Hepatocyte (in vitro differentiated cells): Measurements from ENCODE around the gene SLC6A17. TPM values are rescaled to one million over a fixed set of nuclear protein-coding genes. Genes with fewer than 3 reads are reported as not detected.

Experiments used
- DNase-seq: peaks from one replicate; pipeline ENCODE4 v3.0.0-alpha.2; 2016; ENCODE audit warnings: low spot score
- H2AFZ ChIP-seq: fragments of 200-600 bp; sonication (generic); 2 replicates; pipeline ENCODE4 v1.6.0; 2016; ENCODE audit warnings: antibody characterized with exemption, mild to moderate bottlenecking
- H3K27ac ChIP-seq: fragments of 200-600 bp; sonication (generic); 2 replicates; pipeline ENCODE4 v1.5.1; 2016; ENCODE audit warnings: mild to moderate bottlenecking
- H3K27me3 ChIP-seq: fragments of 200-600 bp; sonication (generic); 2 replicates; pipeline ENCODE4 v1.6.1; 2016
- H3K36me3 ChIP-seq: fragments of 200-600 bp; sonication (generic); replicated peaks from 2 replicates; pipeline ENCODE4 v1.5.1; 2016; ENCODE audit warnings: low read depth; ENCODE audit not compliant: insufficient read depth
- H3K4me1 ChIP-seq: fragments of 200-600 bp; sonication (generic); 2 replicates; pipeline ENCODE4 v1.5.1; 2016; ENCODE audit warnings: mild to moderate bottlenecking, moderate library complexity; ENCODE audit not compliant: insufficient read depth
- H3K4me2 ChIP-seq: fragments of 200-600 bp; sonication (generic); 2 replicates; pipeline ENCODE4 v1.6.0; 2016
- H3K4me3 ChIP-seq: fragments of 200-600 bp; sonication (generic); 2 replicates; pipeline ENCODE4 v1.5.1; 2016; ENCODE audit warnings: mild to moderate bottlenecking
- H3K79me2 ChIP-seq: fragments of 200-600 bp; sonication (generic); 2 replicates; pipeline ENCODE4 v1.6.0; 2017; ENCODE audit warnings: mild to moderate bottlenecking
- H3K9me2 ChIP-seq: fragments of 200-600 bp; sonication (generic); replicated peaks from 2 replicates; pipeline ENCODE4 v1.6.0; 2017; ENCODE audit warnings: mild to moderate bottlenecking; ENCODE audit not compliant: insufficient read depth
- H3K9me3 ChIP-seq: fragments of 200-600 bp; sonication (generic); 2 replicates; pipeline ENCODE4 v1.5.1; 2016; ENCODE audit warnings: low read depth, mild to moderate bottlenecking
- H4K20me1 ChIP-seq: fragments of 200-600 bp; sonication (generic); 2 replicates; pipeline ENCODE4 v1.6.0; 2016; ENCODE audit warnings: mild to moderate bottlenecking; ENCODE audit not compliant: insufficient read depth, poor library complexity, severe bottlenecking
- CTCF ChIP-seq: fragments of 200-600 bp; sonication (generic); IDR thresholded peaks from 2 replicates; pipeline ENCODE4 v1.5.1; 2016; ENCODE audit warnings: antibody characterized with exemption, mild to moderate bottlenecking; ENCODE audit not compliant: poor library complexity
- EZH2 ChIP-seq: fragments of 200-600 bp; sonication (generic); IDR thresholded peaks from 2 replicates; pipeline ENCODE4 v1.6.1; 2016; ENCODE audit warnings: antibody characterized with exemption, mild to moderate bottlenecking, borderline replicate concordance
- EZH2phosphoT487 ChIP-seq: fragments of 200-600 bp; sonication (generic); IDR thresholded peaks from one replicate; pipeline ENCODE4 v1.6.1; 2018; ENCODE audit warnings: antibody characterized with exemption, mild to moderate bottlenecking, low read depth, moderate library complexity; ENCODE audit not compliant: unreplicated experiment, severe bottlenecking
- WGBS: methylation state at CpG from one replicate; pipeline ENCODE4 v1.1.6; 2016; ENCODE audit warnings: low lambda C conversion rate; ENCODE audit errors: missing lambda C conversion rate; 5-methylcytosine and 5-hydroxymethylcytosine counted together
- polyA plus RNA-seq: library from polyadenylated mRNA; unstranded; fragments of >200 nt; fragmentation: Nextera tagmentation; extraction: Ambion mirVana; gene quantifications from 2 replicates; pipeline ENCODE4 v1.2.1, GENCODE V29; 2016
- total RNA-seq: library from RNA; depleted of rRNA; stranded (reverse); fragments of >200 nt; gene quantifications from 2 replicates; pipeline ENCODE4 v1.2.3, GENCODE V29; 2014

Gene SLC6A17
- total and polyA plus RNA-seq, 2 experiments from 2014 or later = 0.36 to 0.63 TPM

GRCh38 chr1:110243574-110243973 lies 93.3 kb downstream of the SLC6A17 start:
- WGBS = 35% methylated on average over 8 of the region's 9 CpGs
- no peaks in the 10 kb centered on the region for H3K9me3 ChIP-seq
- peaks cover 3% of the 10 kb centered on the region for H3K27me3 ChIP-seq
- TF ChIP-seq CTCF (no peak), EZH2 (no peak), EZH2phosphoT487 (no peak)
- H2AFZ ChIP-seq = no peak overlapping the region
- H3K27ac ChIP-seq = no peak overlapping the region
- no peaks in the 10 kb centered on the region for H3K79me2 ChIP-seq
- no peak for DNase-seq
- no peaks in the 10 kb centered on the region for H3K9me2 ChIP-seq
- H3K4me2 ChIP-seq = no peak overlapping the region
- H3K4me1 ChIP-seq = no peaks in the 10 kb centered on the region
- H3K4me3 ChIP-seq = no peak overlapping the region
- H4K20me1 ChIP-seq = no peaks in the 10 kb centered on the region
- H3K36me3 ChIP-seq = no peaks in the 10 kb centered on the region

GRCh38 chr1:110245876-110246620 lies 95.8 kb downstream of the SLC6A17 start:
- H3K9me2 ChIP-seq = no peaks in the 10 kb centered on the region
- no peaks in the 10 kb centered on the region for H4K20me1 ChIP-seq
- no peak for DNase-seq
- H3K36me3 ChIP-seq = no peaks in the 10 kb centered on the region
- H3K4me2 ChIP-seq = no peak overlapping the region
- H3K9me3 ChIP-seq = no peaks in the 10 kb centered on the region
- no peaks in the 10 kb centered on the region for H3K79me2 ChIP-seq
- H3K27ac ChIP-seq = no peak overlapping the region
- H2AFZ ChIP-seq = no peak overlapping the region
- H3K27me3 ChIP-seq = peaks cover 3% of the 10 kb centered on the region
- 63% methylated on average over 9 of the region's 9 CpGs for WGBS
- TF ChIP-seq CTCF (no peak), EZH2 (no peak), EZH2phosphoT487 (no peak)
- H3K4me1 ChIP-seq = no peaks in the 10 kb centered on the region
- H3K4me3 ChIP-seq = no peak overlapping the region

- no peaks in the 10 kb centered on the region for H3K79me2 ChIP-seq
- H3K4me3 ChIP-seq = no peak overlapping the region
- H2AFZ ChIP-seq = no peak overlapping the region
- H4K20me1 ChIP-seq = no peaks in the 10 kb centered on the region
- H3K4me2 ChIP-seq = no peak overlapping the region
- no peaks in the 10 kb centered on the region for H3K36me3 ChIP-seq
- H3K4me1 ChIP-seq = no peaks in the 10 kb centered on the region
- no peaks in the 10 kb centered on the region for H3K9me3 ChIP-seq
- no peak overlapping the region for H3K27ac ChIP-seq
- no peak for TF ChIP-seq EZH2
- no peak for TF ChIP-seq CTCF
- no peak for TF ChIP-seq EZH2phosphoT487
- 65% methylated on average over 4 of the region's 4 CpGs for WGBS
- DNase-seq = no peak
- peaks cover 3% of the 10 kb centered on the region for H3K27me3 ChIP-seq
- H3K9me2 ChIP-seq = no peaks in the 10 kb centered on the region
Measured at GRCh38 chr1:110248746-110249145, 98.5 kb downstream of the SLC6A17 start.
